WTC11 (cell line): ENCODE measurements around the gene ABLIM2. TPM values are rescaled to one million over a fixed set of nuclear protein-coding genes. Genes with fewer than 3 reads are reported as not detected.

Experiments
- ATAC-seq: fragments of 200-7000 bp; cut with Tn5 transposase; 2 replicates; pipeline ENCODE4 v1.10.0; 2021; ENCODE audit warnings: mild to moderate bottlenecking, moderate library complexity
- Bru-seq: library from RNA; stranded (reverse); fragments of 400-500 nt; gene quantifications from one replicate; lab custom pipeline; 2021; lab: Mats Ljungman, UMichigan
- CTCF ChIA-PET: fragments of 300-600 bp; sonication (Branson Sonifier 250); formaldehyde crosslinking; loops from one replicate; lab custom pipeline; 2021; ENCODE audit warnings: antibody characterized with exemption; lab: Charles Lee
- POLR2A ChIA-PET: fragments of 350-600 bp; sonication (Branson Sonifier 250); formaldehyde crosslinking; loops from one replicate; lab custom pipeline; 2021; ENCODE audit warnings: antibody characterized with exemption; lab: Charles Lee
- DNase-seq: peaks from one replicate; pipeline ENCODE4 v3.0.0; 2021; ENCODE audit warnings: low spot score
- H3K27ac Mint-ChIP-seq: 2 replicates; pipeline ENCODE4 v1.8.0; 2021; ENCODE audit warnings: mixed read lengths
- H3K27me3 Mint-ChIP-seq: 2 replicates; pipeline ENCODE4 v1.8.0; 2021; ENCODE audit warnings: low read depth, mild to moderate bottlenecking, moderate library complexity, mixed read lengths
- H3K36me3 Mint-ChIP-seq: 2 replicates; pipeline ENCODE4 v1.8.0; 2021; ENCODE audit warnings: mixed read lengths
- H3K4me1 Mint-ChIP-seq: 2 replicates; pipeline ENCODE4 v1.8.0; 2022; ENCODE audit warnings: mixed read lengths
- H3K4me3 Mint-ChIP-seq: 2 replicates; pipeline ENCODE4 v1.8.0; 2021; ENCODE audit warnings: mild to moderate bottlenecking, moderate library complexity, mixed read lengths
- H3K9me3 Mint-ChIP-seq: 2 replicates; pipeline ENCODE4 v1.8.0; 2021; ENCODE audit warnings: mixed read lengths
- ATF2 ChIP-seq: sonication (generic); formaldehyde crosslinking; IDR thresholded peaks from 2 replicates; pipeline ENCODE4 v1.8.1; 2022; ENCODE audit warnings: low read depth, missing genetic modification reagents, borderline replicate concordance
- ELF4 ChIP-seq: sonication (generic); formaldehyde crosslinking; IDR thresholded peaks from 2 replicates; pipeline ENCODE4 v1.8.1; 2022; ENCODE audit warnings: low read depth, mild to moderate bottlenecking, moderate library complexity, missing genetic modification reagents
- EMX1 ChIP-seq: fragments of 250-450 bp; sonication (Bioruptor Pico); IDR thresholded peaks from 2 replicates; pipeline ENCODE4 v1.8.0; 2021; ENCODE audit warnings: mild to moderate bottlenecking
- FOXP4 ChIP-seq: sonication (generic); formaldehyde crosslinking; IDR thresholded peaks from 2 replicates; pipeline ENCODE4 v1.8.0; 2022; ENCODE audit warnings: mild to moderate bottlenecking, missing genetic modification reagents
- IRF2 ChIP-seq: sonication (generic); formaldehyde crosslinking; IDR thresholded peaks from 2 replicates; pipeline ENCODE4 v1.8.0; 2022; ENCODE audit warnings: low read depth, missing genetic modification reagents, borderline replicate concordance
- JAZF1 ChIP-seq: fragments of 250-450 bp; sonication (Bioruptor Pico); IDR thresholded peaks from 2 replicates; pipeline ENCODE4 v1.9.0; 2021; ENCODE audit warnings: moderate library complexity, mild to moderate bottlenecking, inconsistent platforms
- MAX ChIP-seq: sonication (generic); formaldehyde crosslinking; IDR thresholded peaks from 2 replicates; pipeline ENCODE4 v1.8.0; 2022; ENCODE audit warnings: mild to moderate bottlenecking, missing genetic modification reagents
- SMAD3 ChIP-seq: sonication (generic); formaldehyde crosslinking; IDR thresholded peaks from 2 replicates; pipeline ENCODE4 v1.8.0; 2022; ENCODE audit warnings: missing genetic modification reagents, mild to moderate bottlenecking, borderline replicate concordance
- SMAD4 ChIP-seq: sonication (generic); formaldehyde crosslinking; IDR thresholded peaks from 2 replicates; pipeline ENCODE4 v1.8.0; 2022; ENCODE audit warnings: mild to moderate bottlenecking, missing genetic modification reagents
- SP1 ChIP-seq: sonication (generic); formaldehyde crosslinking; conservative IDR thresholded peaks from 2 replicates; pipeline ENCODE4 v1.8.1; 2022; ENCODE audit warnings: missing genetic modification reagents
- TP53 ChIP-seq: sonication (generic); formaldehyde crosslinking; IDR thresholded peaks from 2 replicates; pipeline ENCODE4 v1.8.1; 2023; ENCODE audit warnings: mild to moderate bottlenecking, missing genetic modification reagents
- USF2 ChIP-seq: sonication (generic); formaldehyde crosslinking; IDR thresholded peaks from 2 replicates; pipeline ENCODE4 v1.8.1; 2023; ENCODE audit warnings: mild to moderate bottlenecking, missing genetic modification reagents, moderate library complexity
- ZNF138 ChIP-seq: sonication (generic); formaldehyde crosslinking; conservative IDR thresholded peaks from 2 replicates; pipeline ENCODE4 v1.8.1; 2022; ENCODE audit warnings: mild to moderate bottlenecking, moderate library complexity, missing genetic modification reagents
- ZNF317 ChIP-seq: sonication (generic); formaldehyde crosslinking; IDR thresholded peaks from 2 replicates; pipeline ENCODE4 v1.8.1; 2023; ENCODE audit warnings: low read depth, mild to moderate bottlenecking, moderate library complexity, missing genetic modification reagents, borderline replicate concordance
- ZNF425 ChIP-seq: fragments of 250-450 bp; sonication (Bioruptor Pico); conservative IDR thresholded peaks from 2 replicates; pipeline ENCODE4 v1.9.0; 2021; ENCODE audit warnings: mild to moderate bottlenecking
- ZNF512 ChIP-seq: sonication (generic); formaldehyde crosslinking; IDR thresholded peaks from 2 replicates; pipeline ENCODE4 v1.8.1; 2022; ENCODE audit warnings: missing genetic modification reagents, borderline replicate concordance
- ZNF532 ChIP-seq: fragments of 250-450 bp; sonication (Bioruptor Pico); IDR thresholded peaks from 2 replicates; pipeline ENCODE4 v1.9.0; 2021; ENCODE audit warnings: mild to moderate bottlenecking, borderline replicate concordance
- long read RNA-seq, 3 experiments: library from RNA in 1 of 3; library from capped mRNA in 1 of 3; library from polyadenylated mRNA in 1 of 3; unstranded in 2 of 3; stranded (forward) in 1 of 3; transcript quantifications; one replicate each; pipeline ENCODE4 v2.0.0, GENCODE V29; 2021
- total RNA-seq: library from RNA; stranded (reverse); gene quantifications from 3 replicates; pipeline ENCODE4 v1.2.3, GENCODE V29; 2021

ABLIM2 gene
- 2.6 to 3.9 TPM (median 2.8 TPM) in 3 replicates for total RNA-seq
- Bru-seq, nascent RNA: percentile 29 among the genes with signal in this experiment
- long read RNA-seq, experiment 1, partial matches to known transcripts: 6 of 10 reads
- long read RNA-seq, experiment 1, other reads (novel, unspliced or antisense): 4 of 10 reads
- long read RNA-seq, experiment 2, partial matches to known transcripts: 0 of 1 reads
- long read RNA-seq, experiment 2, other reads (novel, unspliced or antisense): 1 of 1 reads
- long read RNA-seq, experiment 3: 0 reads

- TF ChIP-seq FOXP4 (CRISPR knock-in tag): peak; percentile 27
- TF ChIP-seq SP1 (CRISPR knock-in tag): peak; percentile 98
- TF ChIP-seq TP53 (CRISPR knock-in tag): peak; percentile 36; the same call in 1 of the 2 replicates
- peak; percentile 43; the same call in 1 of the 2 replicates for TF ChIP-seq USF2 (CRISPR knock-in tag)
- no peak for TF ChIP-seq MAX
- 0 out of 2 replicates have a peak, but pooled peaks have one; percentile 30 for TF ChIP-seq ELF4 (CRISPR knock-in tag)
- ChIA-PET CTCF (interaction anchor here (0.6 to 2.4 kb wide), 13 partner anchors 9 to 508 kb away, joined by 3 to 15 read pairs (median 4); no protein-coding TSS in a partner anchor), POLR2A (no interaction called here)
- DNase-seq (peak; percentile 99), ATAC-seq (peak; percentile 95)
- no peaks in the 10 kb centered on the region for H3K36me3 Mint-ChIP-seq
- H3K27me3 Mint-ChIP-seq: peaks cover 41% of the 10 kb centered on the region
- no peaks in the 10 kb centered on the region for H3K9me3 Mint-ChIP-seq
- H3K4me3 Mint-ChIP-seq: peak within 1 kb of the TSS; percentile 99
- H3K27ac Mint-ChIP-seq: no peak within 1 kb of the TSS
- H3K4me1 Mint-ChIP-seq: peaks cover 11% of the 10 kb centered on the region
Observed at GRCh38 chr4:8158710-8159536, at the start of gene ABLIM2. Gene ABLIM2 (minus strand): TSS chr4:8158813. CDS start chr4:8158689, 124 bp downstream.

- no peaks in the 10 kb centered on the region for H3K36me3 Mint-ChIP-seq
- no peak overlapping the region for H3K27ac Mint-ChIP-seq
- POLR2A ChIA-PET: no interaction called here
- H3K4me3 Mint-ChIP-seq: no peak overlapping the region
- no peaks in the 10 kb centered on the region for H3K27me3 Mint-ChIP-seq
- H3K9me3 Mint-ChIP-seq: no peaks in the 10 kb centered on the region
- CTCF ChIA-PET: interaction anchor here (0.7 to 2.0 kb wide), 2 partner anchors 31 kb away, joined by 3 to 9 read pairs; no protein-coding TSS in a partner anchor
- DNase-seq (no peak), ATAC-seq (no peak)
- peaks cover 7% of the 10 kb centered on the region for H3K4me1 Mint-ChIP-seq
- TF ChIP-seq IRF2: no peak
- TF ChIP-seq ZNF138 (CRISPR knock-in tag): no peak
- no peak for TF ChIP-seq SMAD3 (CRISPR knock-in tag)
- TF ChIP-seq ZNF512 (CRISPR knock-in tag): no peak
- no peak for TF ChIP-seq ZNF317
- TF ChIP-seq JAZF1 (CRISPR knock-in tag): no peak
- TF ChIP-seq EMX1 (CRISPR knock-in tag): no peak
- TF ChIP-seq ATF2 (CRISPR knock-in tag): no peak
- TF ChIP-seq SMAD4 (CRISPR knock-in tag): no peak
- no peak for TF ChIP-seq ZNF425 (CRISPR knock-in tag)
- no peak for TF ChIP-seq MAX
- no peak for TF ChIP-seq ZNF532 (CRISPR knock-in tag)
Observed at GRCh38 chr4:8207314-8207713, 48.7 kb upstream of the ABLIM2 start.
